SK-N-SH (cell line): Measurements from ENCODE around the gene ACOT7. TPM values are rescaled to one million over a fixed set of nuclear protein-coding genes. Genes with fewer than 3 reads are reported as not detected.

ENCODE experiments used
- CTCF ChIA-PET: fragments of 300-600, 350-600 bp; formaldehyde crosslinking; extraction: SDS; loops from one replicate; lab custom pipeline; 2021; lab: Yijun Ruan, JAX
- POLR2A ChIA-PET: fragments of 350-600 bp; sonication (Branson Sonifier 250); formaldehyde crosslinking; extraction: SDS; loops from one replicate; lab custom pipeline; 2020; ENCODE audit warnings: antibody characterized with exemption, inconsistent platforms; lab: Yijun Ruan, JAX
- DNase-seq: peaks from one replicate; pipeline ENCODE4 v3.0.0; 2012
- H2AFZ ChIP-seq: fragments of 200-600 bp; sonication (generic); 2 replicates; pipeline ENCODE4 v1.8.1; 2016; ENCODE audit warnings: antibody characterized with exemption, mild to moderate bottlenecking, low read depth
- H3F3A ChIP-seq: fragments of 200-600 bp; sonication (generic); replicated peaks from 2 replicates; pipeline ENCODE3; 2016; ENCODE audit warnings: antibody characterized with exemption, mild to moderate bottlenecking; ENCODE audit not compliant: insufficient read depth
- H3K27ac ChIP-seq, 2 experiments: fragments of 200-500 bp in 1 of 2; fragments of 200-600 bp in 1 of 2; sonication (Bioruptor generic) in 1 of 2; sonication (generic), shearing (Covaris generic) in 1 of 2; 2 replicates each; pipeline versions ENCODE4 v1.5.1 to v1.6.1; 2014 to 2016; ENCODE audit warnings: low read depth in 2 of 2, inconsistent platforms in 1 of 2, low read length in 1 of 2, mild to moderate bottlenecking in 1 of 2, mixed read lengths in 1 of 2
- H3K27me3 ChIP-seq: fragments of 200-600 bp; sonication (generic), shearing (Covaris generic); 2 replicates; pipeline ENCODE4 v1.6.1; 2016; ENCODE audit warnings: mixed run types; ENCODE audit not compliant: insufficient read depth
- H3K36me3 ChIP-seq, 2 experiments: fragments of 200-500 bp in 1 of 2; fragments of 200-600 bp in 1 of 2; sonication (Bioruptor generic) in 1 of 2; sonication (generic) in 1 of 2; replicated peaks in 1 of 2; 2 replicates each; pipeline versions ENCODE3 to v1.5.1; 2014 to 2016; ENCODE audit warnings: low read length in 1 of 2, mild to moderate bottlenecking in 1 of 2; ENCODE audit not compliant: insufficient read depth in 2 of 2, control insufficient read depth in 1 of 2
- H3K4me1 ChIP-seq, 2 experiments: fragments of 200-500 bp in 1 of 2; fragments of 200-600 bp in 1 of 2; sonication (Bioruptor generic) in 1 of 2; sonication (generic), shearing (Covaris generic) in 1 of 2; 2 replicates each; pipeline versions ENCODE4 v1.5.1 to v1.6.1; 2014 to 2016; ENCODE audit warnings: low read depth in 1 of 2, low read length in 1 of 2, mixed run types in 1 of 2; ENCODE audit not compliant: insufficient read depth in 2 of 2, control insufficient read depth in 1 of 2
- H3K4me2 ChIP-seq: fragments of 200-600 bp; sonication (generic), shearing (Covaris generic); 2 replicates; pipeline ENCODE4 v1.6.1; 2017; ENCODE audit warnings: mixed run types
- H3K4me3 ChIP-seq, 2 experiments: fragments of 200-500 bp in 1 of 2; fragments of 200-600 bp in 1 of 2; sonication (Bioruptor generic) in 1 of 2; sonication (generic), shearing (Covaris generic) in 1 of 2; 2 replicates each; pipeline versions ENCODE4 v1.5.1 to v1.8.1; 2014 to 2016; ENCODE audit warnings: low read depth in 2 of 2, inconsistent platforms in 1 of 2, low read length in 1 of 2, mild to moderate bottlenecking in 1 of 2, mixed read lengths in 1 of 2, moderate library complexity in 1 of 2
- H3K79me2 ChIP-seq: fragments of 200-600 bp; sonication (generic); 2 replicates; pipeline ENCODE4 v1.8.1; 2017; ENCODE audit warnings: mild to moderate bottlenecking; ENCODE audit not compliant: insufficient read depth
- H3K9ac ChIP-seq: fragments of 200-600 bp; sonication (generic); 2 replicates; pipeline ENCODE4 v1.6.1; 2017; ENCODE audit warnings: mixed run types
- H3K9me2 ChIP-seq: fragments of 200-600 bp; sonication (generic); 2 replicates; pipeline ENCODE4 v1.6.1; 2017; ENCODE audit warnings: mixed run types
- H3K9me3 ChIP-seq: fragments of 200-600 bp; sonication (generic); 2 replicates; pipeline ENCODE4 v1.6.1; 2017; ENCODE audit warnings: mixed run types, mild to moderate bottlenecking, moderate library complexity
- H4K20me1 ChIP-seq: fragments of 200-600 bp; sonication (generic); 2 replicates; pipeline ENCODE4 v1.6.1; 2017; ENCODE audit warnings: mild to moderate bottlenecking, mixed run types; ENCODE audit not compliant: insufficient read depth
- EZH2phosphoT487 ChIP-seq: fragments of 200-600 bp; sonication (generic); IDR thresholded peaks from 2 replicates; pipeline ENCODE4 v1.6.1; 2017; ENCODE audit warnings: low read depth, mixed run types, mild to moderate bottlenecking, antibody characterized with exemption, moderate library complexity, borderline replicate concordance
- FOXM1 ChIP-seq: IDR thresholded peaks from 2 replicates; pipeline ENCODE4 v1.4.0; 2012; ENCODE audit warnings: low read depth, mild to moderate bottlenecking
- MAX ChIP-seq: IDR thresholded peaks from 2 replicates; pipeline ENCODE4 v1.4.0; 2012; ENCODE audit warnings: low read depth
- NRF1 ChIP-seq: IDR thresholded peaks from 2 replicates; pipeline ENCODE4 v1.6.1; 2012; ENCODE audit warnings: low read depth, mild to moderate bottlenecking, low read length
- PBX3 ChIP-seq: IDR thresholded peaks from 2 replicates; pipeline ENCODE4; 2012
- POLR2AphosphoS5 ChIP-seq: IDR thresholded peaks from 2 replicates; pipeline ENCODE4 v1.6.1; 2012; ENCODE audit warnings: low read depth, low read length
- RCOR1 ChIP-seq: fragments of 150-350 bp; IDR thresholded peaks from 2 replicates; pipeline ENCODE4 v1.6.1; 2017; ENCODE audit warnings: antibody characterized with exemption, low read length
- RFX5 ChIP-seq: IDR thresholded peaks from 2 replicates; pipeline ENCODE4 v1.6.1; 2012; ENCODE audit warnings: mild to moderate bottlenecking, improper control_type of control experiment, low read length
- SMC3 ChIP-seq: IDR thresholded peaks from 2 replicates; pipeline ENCODE4 v1.6.1; 2012; ENCODE audit warnings: low read depth, low read length, improper control_type of control experiment
- TAF1 ChIP-seq: IDR thresholded peaks from 2 replicates; pipeline ENCODE4 v1.6.1; 2012; ENCODE audit warnings: low read depth, mild to moderate bottlenecking, low read length, moderate library complexity, borderline replicate concordance
- USF2 ChIP-seq: fragments of 150-350 bp; IDR thresholded peaks from 2 replicates; pipeline ENCODE4 v1.6.1; 2017; ENCODE audit warnings: antibody characterized with exemption, low read length, low read depth, borderline replicate concordance
- YY1 ChIP-seq: IDR thresholded peaks from 2 replicates; pipeline ENCODE4 v1.4.0; 2012; ENCODE audit warnings: low read depth, mild to moderate bottlenecking
- ZBTB33 ChIP-seq: IDR thresholded peaks from 2 replicates; pipeline ENCODE4 v1.4.0; 2012; ENCODE audit warnings: low read depth, borderline replicate concordance
- WGBS: methylation state at CpG from one replicate; pipeline ENCODE4 v1.1.6; 2017; ENCODE audit warnings: low lambda C conversion rate; 5-methylcytosine and 5-hydroxymethylcytosine counted together
- polyA plus RNA-seq, 3 experiments: library from polyadenylated mRNA; depleted of rRNA; stranded (reverse); fragments of >200 nt; gene quantifications; 2 replicates each; pipeline ENCODE4 v1.2.3, GENCODE V29; 2012

ACOT7 gene
- polyA plus RNA-seq, 1 of the 3 experiments (the other 2 are of a cell fraction): 289 TPM

GRCh38 chr1:6248161-6248776 lies 145.3 kb downstream of the ACOT7 start:
- no peaks in the 10 kb centered on the region for H3F3A ChIP-seq
- H3K4me2 ChIP-seq: no peak overlapping the region
- DNase-seq: no peak
- H3K9ac ChIP-seq: no peak overlapping the region
- no peak overlapping the region for H3K27ac ChIP-seq
- TF ChIP-seq YY1 (no peak), TAF1 (no peak), EZH2phosphoT487 (no peak), SMC3 (no peak), USF2 (no peak), MAX (no peak), RFX5 (no peak), RCOR1 (no peak), POLR2AphosphoS5 (no peak), PBX3 (no peak), ZBTB33 (no peak), NRF1 (no peak), FOXM1 (no peak)
- CTCF ChIA-PET: interaction anchor here (1.1 to 9.5 kb wide), 18 partner anchors 9 to 243 kb away, joined by 3 to 318 read pairs (median 31); partner anchors contain the start of genes ACOT7, ESPN, HES2 and ICMT
- WGBS: 81% methylated on average over 11 of the region's 14 CpGs
- no peak overlapping the region for H2AFZ ChIP-seq
- H3K79me2 ChIP-seq: no peaks in the 10 kb centered on the region
- POLR2A ChIA-PET: interaction anchor here (1.0 kb wide), 1 partner anchor 12 kb away, joined by 3 read pairs; the partner anchor contains the start of gene ICMT
- no peaks in the 10 kb centered on the region; a peak in 1 of 4 replicates for H3K4me1 ChIP-seq
- H3K27me3 ChIP-seq: no peaks in the 10 kb centered on the region
- no peak overlapping the region for H3K4me3 ChIP-seq
- no peaks in the 10 kb centered on the region for H3K9me3 ChIP-seq
- H3K9me2 ChIP-seq: no peaks in the 10 kb centered on the region
- no peaks in the 10 kb centered on the region for H3K36me3 ChIP-seq
- H4K20me1 ChIP-seq: peaks cover 3% of the 10 kb centered on the region; the same call in 1 of the 2 replicates
